ENCODE measurements around the gene DTHD1.

- TF ChIP-seq, protein P1, sequence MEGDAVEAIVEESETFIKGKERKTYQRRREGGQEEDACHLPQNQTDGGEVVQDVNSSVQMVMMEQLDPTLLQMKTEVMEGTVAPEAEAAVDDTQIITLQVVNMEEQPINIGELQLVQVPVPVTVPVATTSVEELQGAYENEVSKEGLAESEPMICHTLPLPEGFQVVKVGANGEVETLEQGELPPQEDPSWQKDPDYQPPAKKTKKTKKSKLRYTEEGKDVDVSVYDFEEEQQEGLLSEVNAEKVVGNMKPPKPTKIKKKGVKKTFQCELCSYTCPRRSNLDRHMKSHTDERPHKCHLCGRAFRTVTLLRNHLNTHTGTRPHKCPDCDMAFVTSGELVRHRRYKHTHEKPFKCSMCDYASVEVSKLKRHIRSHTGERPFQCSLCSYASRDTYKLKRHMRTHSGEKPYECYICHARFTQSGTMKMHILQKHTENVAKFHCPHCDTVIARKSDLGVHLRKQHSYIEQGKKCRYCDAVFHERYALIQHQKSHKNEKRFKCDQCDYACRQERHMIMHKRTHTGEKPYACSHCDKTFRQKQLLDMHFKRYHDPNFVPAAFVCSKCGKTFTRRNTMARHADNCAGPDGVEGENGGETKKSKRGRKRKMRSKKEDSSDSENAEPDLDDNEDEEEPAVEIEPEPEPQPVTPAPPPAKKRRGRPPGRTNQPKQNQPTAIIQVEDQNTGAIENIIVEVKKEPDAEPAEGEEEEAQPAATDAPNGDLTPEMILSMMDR (conservative IDR thresholded peaks at IDR 0.05; ENCODE audit: low read length) = no peak
- TF ChIP-seq EZH2phosphoT487 (IDR thresholded peaks at IDR 0.05; ENCODE audit: borderline replicate concordance) = no peak
Measured at GRCh38 chr4:36326476-36327029, 45.1 kb downstream of the DTHD1 start.

Measured in Loucy (cell line).